GM10248 (cell line): ENCODE measurements around the gene SIM2.
"Not testable (repeated sequence)": the region's sequence is repeated elsewhere in the genome, so short reads cannot be mapped to it uniquely, and the experiment has no call there.

Source experiments
- CTCF ChIA-PET: fragments of 300-600 bp; sonication (Branson Sonifier 250); formaldehyde crosslinking; extraction: SDS; loops from one replicate; lab custom pipeline; 2021; ENCODE audit warnings: antibody characterized with exemption; lab: Yijun Ruan, JAX
- POLR2A ChIA-PET: fragments of 350-650 bp; sonication (Branson Sonifier 250); formaldehyde crosslinking; extraction: SDS; loops from one replicate; lab custom pipeline; 2020; ENCODE audit warnings: antibody characterized with exemption; lab: Yijun Ruan, JAX
- DNase-seq: peaks from one replicate; pipeline ENCODE4 v3.0.0; 2012; ENCODE audit errors: extremely low spot score
- CTCF ChIP-seq: IDR thresholded peaks from 2 replicates; pipeline ENCODE4 v1.5.1; 2012; ENCODE audit warnings: mild to moderate bottlenecking, low read depth; ENCODE audit errors: extremely low read depth, missing control alignments, control extremely low read depth

SIM2 gene

GRCh38 chr21:36698981-36699545 is at the start of gene SIM2:
Gene SIM2, plus strand, starts transcription at chr21:36699115. Its CDS starts 632 bp downstream, at chr21:36699747.
- ChIA-PET POLR2A (no interaction called here), CTCF (no interaction called here)
- TF ChIP-seq CTCF: no peak
- peak; percentile 19 for DNase-seq

- ChIA-PET CTCF (interaction anchor here (1.8 kb wide), 1 partner anchor 24 kb away, joined by 7 read pairs; no protein-coding TSS in a partner anchor), POLR2A (no interaction called here)
- DNase-seq: no peak
- no peak for TF ChIP-seq CTCF
Measured at GRCh38 chr21:36654324-36654723, 44.6 kb upstream of the SIM2 start.

DNA sequence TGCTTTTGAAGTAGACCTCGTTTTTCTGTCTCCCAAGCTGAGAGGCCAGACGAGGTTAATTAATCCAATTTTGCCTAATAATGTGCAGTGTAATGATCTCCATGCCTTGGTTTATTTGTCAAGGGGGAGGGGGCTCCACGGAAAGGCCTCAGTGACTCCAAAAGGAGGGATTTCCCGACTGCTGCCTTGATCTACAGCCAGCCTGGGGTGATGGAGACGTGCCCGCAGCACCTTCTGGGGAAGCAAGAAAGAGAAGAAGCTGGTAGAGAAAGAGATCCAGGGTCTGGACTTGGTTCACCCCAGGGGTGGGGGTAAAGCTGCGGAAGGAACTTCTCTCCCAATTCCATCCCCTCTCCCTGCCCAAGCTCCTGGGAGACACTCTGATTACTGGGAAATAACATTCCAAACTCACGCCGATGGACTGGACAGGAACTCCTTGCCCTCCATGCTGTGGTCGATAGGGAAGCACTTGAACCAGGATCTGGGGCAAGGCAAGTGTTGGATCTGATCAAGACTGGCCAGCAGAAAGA is 44.1 kb upstream of the SIM2 start:
- ChIA-PET POLR2A (no interaction called here), CTCF (interaction anchor here (1.4 kb wide), 1 partner anchor 24 kb away, joined by 4 read pairs; no protein-coding TSS in a partner anchor)
- no peak for TF ChIP-seq CTCF
- DNase-seq: no peak

- ChIA-PET CTCF (interaction anchor here (0.9 kb wide), 1 partner anchor 16 kb away, joined by 3 read pairs; no protein-coding TSS in a partner anchor), POLR2A (no interaction called here)
- no peak for TF ChIP-seq CTCF
Measured at GRCh38 chr21:36656138-36656537, 42.8 kb upstream of the SIM2 start.

DNA sequence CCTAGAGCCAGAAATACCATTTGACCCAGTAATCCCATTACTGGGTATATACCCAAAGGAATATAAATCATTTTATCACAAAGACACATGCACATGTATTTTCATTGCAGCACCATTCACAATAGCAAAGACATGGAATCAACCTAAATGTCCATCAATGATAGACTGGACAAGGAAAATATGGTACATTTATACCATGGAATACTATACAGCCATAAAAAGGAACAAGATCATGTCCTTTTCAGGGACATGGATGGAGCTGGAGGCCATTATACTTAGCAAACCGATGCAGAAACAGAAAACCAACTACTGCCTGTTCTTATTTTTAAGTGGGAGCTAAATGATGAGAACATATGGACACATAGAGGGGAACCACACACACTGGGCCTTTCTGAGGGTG is 41.6 kb upstream of the SIM2 start:
- DNase-seq, CTCF ChIA-PET, POLR2A ChIA-PET: not testable (repeated sequence)

More at GRCh38 chr21:36656138-36656537, 42.8 kb upstream of the SIM2 start:
- no peak for DNase-seq

DNA sequence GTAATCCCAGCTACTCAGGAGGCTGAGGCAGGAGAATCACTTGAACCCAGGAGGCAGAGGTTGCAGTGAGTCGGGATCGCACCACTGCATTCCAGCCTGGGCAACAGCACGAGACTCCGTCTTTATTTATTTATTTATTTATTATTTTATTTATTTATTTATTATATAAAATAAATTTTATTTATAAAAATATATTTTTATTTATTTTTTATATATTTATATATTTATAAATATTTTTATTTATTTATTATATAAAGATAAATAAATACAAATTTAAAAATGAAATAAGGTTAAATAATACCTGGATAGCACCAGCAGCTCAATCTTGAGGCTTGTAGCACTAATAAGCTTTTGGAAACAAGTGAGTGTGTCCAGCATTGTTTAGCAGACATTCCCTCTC is 40.9 kb upstream of the SIM2 start:
- DNase-seq: no peak
- CTCF ChIA-PET: interaction anchor here (1.4 kb wide), 1 partner anchor 10 kb away, joined by 3 read pairs; no protein-coding TSS in a partner anchor
- POLR2A ChIA-PET: no interaction called here
- no peak for TF ChIP-seq CTCF

DNA sequence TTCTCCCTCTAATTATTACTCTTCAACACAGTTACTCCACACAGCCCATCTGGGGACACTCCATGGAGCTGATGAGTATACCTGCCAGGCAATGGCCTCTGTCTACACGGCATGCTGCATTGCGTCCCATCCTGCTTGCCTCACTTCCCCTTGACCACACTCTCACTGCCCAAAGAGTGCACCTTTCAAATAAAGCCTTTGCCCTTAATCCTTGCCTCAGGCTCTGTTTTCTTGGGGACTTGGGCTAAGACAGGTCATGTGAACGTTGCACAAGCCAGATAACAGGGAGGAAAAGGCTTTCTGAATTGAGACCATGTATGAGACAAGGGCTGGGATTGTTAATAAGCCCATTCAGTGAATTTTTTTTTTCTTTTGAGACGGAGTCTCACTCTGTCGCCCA is 40.0 kb upstream of the SIM2 start:
- no peak for TF ChIP-seq CTCF
- POLR2A ChIA-PET: no interaction called here
- CTCF ChIA-PET: interaction anchor here (0.7 to 1.4 kb wide), 2 partner anchors 9 to 28 kb away, joined by 3 read pairs; no protein-coding TSS in a partner anchor
- DNase-seq: no peak
